ENCODE data around the gene NBL1.

- TF ChIP-seq ZSCAN4 (tag by site-specific recombination; IDR thresholded peaks at IDR 0.05) (no peak), CTCF (tag by site-specific recombination; IDR thresholded peaks at IDR 0.05) (no peak), KLF9 (tag by site-specific recombination; IDR thresholded peaks at IDR 0.05; ENCODE audit: low read depth) (no peak), ATF2 (tag by site-specific recombination; IDR thresholded peaks at IDR 0.05; ENCODE audit: low read depth) (no peak), ZBTB49 (tag by site-specific recombination; IDR thresholded peaks at IDR 0.05; ENCODE audit: low read depth) (no peak), ZNF114 (tag by site-specific recombination; IDR thresholded peaks at IDR 0.05) (no peak), ZBTB17 (tag by site-specific recombination; IDR thresholded peaks at IDR 0.05) (no peak), YY1 (tag by site-specific recombination; IDR thresholded peaks at IDR 0.05) (no peak), OSR2 (tag by site-specific recombination; IDR thresholded peaks at IDR 0.05) (no peak), ZNF580 (tag by site-specific recombination; IDR thresholded peaks at IDR 0.05) (no peak)
These were observed 11.0 kb upstream of the NBL1 start for GRCh38 chr1:19633106-19633505.

All from HEK293 (cell line).